ENCODE results near the gene VCAN. TPM values are rescaled to one million over a fixed set of nuclear protein-coding genes. Genes with fewer than 3 reads are reported as not detected.

VCAN gene
- polyA plus RNA-seq, 1 donor from 2014 or later = 1,185 TPM

DNA sequence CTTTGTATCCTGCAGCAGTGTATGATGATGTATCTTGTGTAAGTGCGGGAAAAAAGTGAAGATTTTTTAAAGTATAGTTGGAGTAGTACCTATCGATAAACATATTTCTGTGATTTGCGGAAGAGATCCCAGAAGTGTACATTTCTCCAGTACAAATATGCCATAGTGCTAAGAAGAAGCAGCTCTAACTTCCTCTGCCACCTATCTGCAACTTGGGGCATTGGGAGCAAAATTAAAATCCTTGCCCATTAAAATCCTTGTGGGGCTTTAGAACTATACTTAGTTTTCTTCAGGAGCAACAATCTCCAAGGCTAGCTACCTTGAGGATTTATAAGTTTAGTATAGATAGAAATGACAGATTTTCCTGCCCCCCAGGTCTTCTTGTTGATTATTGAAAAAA, 123.7 kb downstream of the VCAN start:
- no peaks in the 10 kb centered on the region for H3K9me2 ChIP-seq (ENCODE audit: insufficient read depth, low read length)
- no peaks in the 10 kb centered on the region for H3K79me2 ChIP-seq (replicated peaks; ENCODE audit: insufficient read depth, low read length)
- no peak overlapping the region for H2AFZ ChIP-seq (ENCODE audit: low read depth, low read length)
- no peak overlapping the region for H3K4me3 ChIP-seq (ENCODE audit: low read length)
- no peak overlapping the region for H3K4me2 ChIP-seq (ENCODE audit: low read length)
- H3F3A ChIP-seq (ENCODE audit: insufficient read depth, low read length, poor library complexity, severe bottlenecking) = no peaks in the 10 kb centered on the region
- no peaks in the 10 kb centered on the region for H3K27me3 ChIP-seq (ENCODE audit: insufficient read depth, low read depth, low read length)
- H3K9me3 ChIP-seq (ENCODE audit: low read length) = no peaks in the 10 kb centered on the region
- H3K36me3 ChIP-seq (ENCODE audit: insufficient read depth, low read length) = no peaks in the 10 kb centered on the region
- H3K9ac ChIP-seq (ENCODE audit: low read length) = no peak overlapping the region
- no peak overlapping the region for H3K27ac ChIP-seq (ENCODE audit: low read length)
- TF ChIP-seq TAF1 (IDR thresholded peaks at IDR 0.05; ENCODE audit: low read depth) (no peak), RAD21 (conservative IDR thresholded peaks at IDR 0.05) (no peak), SMC3 (conservative IDR thresholded peaks at IDR 0.05; ENCODE audit: poor library complexity) (no peak), EP300 (conservative IDR thresholded peaks at IDR 0.05; ENCODE audit: poor library complexity, severe bottlenecking) (no peak), CTCF (IDR thresholded peaks at IDR 0.05; ENCODE audit: poor library complexity, severe bottlenecking) (no peak), EZH2 (IDR thresholded peaks at IDR 0.05; ENCODE audit: borderline replicate concordance, insufficient read depth, low read length, poor library complexity, severe bottlenecking) (no peak), MXI1 (conservative IDR thresholded peaks at IDR 0.05; ENCODE audit: poor library complexity, severe bottlenecking) (no peak)
- TF ChIP-seq, protein P1, sequence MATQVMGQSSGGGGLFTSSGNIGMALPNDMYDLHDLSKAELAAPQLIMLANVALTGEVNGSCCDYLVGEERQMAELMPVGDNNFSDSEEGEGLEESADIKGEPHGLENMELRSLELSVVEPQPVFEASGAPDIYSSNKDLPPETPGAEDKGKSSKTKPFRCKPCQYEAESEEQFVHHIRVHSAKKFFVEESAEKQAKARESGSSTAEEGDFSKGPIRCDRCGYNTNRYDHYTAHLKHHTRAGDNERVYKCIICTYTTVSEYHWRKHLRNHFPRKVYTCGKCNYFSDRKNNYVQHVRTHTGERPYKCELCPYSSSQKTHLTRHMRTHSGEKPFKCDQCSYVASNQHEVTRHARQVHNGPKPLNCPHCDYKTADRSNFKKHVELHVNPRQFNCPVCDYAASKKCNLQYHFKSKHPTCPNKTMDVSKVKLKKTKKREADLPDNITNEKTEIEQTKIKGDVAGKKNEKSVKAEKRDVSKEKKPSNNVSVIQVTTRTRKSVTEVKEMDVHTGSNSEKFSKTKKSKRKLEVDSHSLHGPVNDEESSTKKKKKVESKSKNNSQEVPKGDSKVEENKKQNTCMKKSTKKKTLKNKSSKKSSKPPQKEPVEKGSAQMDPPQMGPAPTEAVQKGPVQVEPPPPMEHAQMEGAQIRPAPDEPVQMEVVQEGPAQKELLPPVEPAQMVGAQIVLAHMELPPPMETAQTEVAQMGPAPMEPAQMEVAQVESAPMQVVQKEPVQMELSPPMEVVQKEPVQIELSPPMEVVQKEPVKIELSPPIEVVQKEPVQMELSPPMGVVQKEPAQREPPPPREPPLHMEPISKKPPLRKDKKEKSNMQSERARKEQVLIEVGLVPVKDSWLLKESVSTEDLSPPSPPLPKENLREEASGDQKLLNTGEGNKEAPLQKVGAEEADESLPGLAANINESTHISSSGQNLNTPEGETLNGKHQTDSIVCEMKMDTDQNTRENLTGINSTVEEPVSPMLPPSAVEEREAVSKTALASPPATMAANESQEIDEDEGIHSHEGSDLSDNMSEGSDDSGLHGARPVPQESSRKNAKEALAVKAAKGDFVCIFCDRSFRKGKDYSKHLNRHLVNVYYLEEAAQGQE (IDR thresholded peaks at IDR 0.05; ENCODE audit: borderline replicate concordance) = no peak
- H4K20me1 ChIP-seq (ENCODE audit: insufficient read depth) = no peaks in the 10 kb centered on the region

GRCh38 chr5:83608122-83608521, 136.6 kb downstream of the VCAN start:
- H3K79me2 ChIP-seq (replicated peaks; ENCODE audit: insufficient read depth, low read length) = no peaks in the 10 kb centered on the region
- TF ChIP-seq CTCF (IDR thresholded peaks at IDR 0.05; ENCODE audit: poor library complexity, severe bottlenecking) = peak; percentile 74
- TF ChIP-seq EP300 (conservative IDR thresholded peaks at IDR 0.05; ENCODE audit: poor library complexity, severe bottlenecking) = no peak
- peak; percentile 72 for TF ChIP-seq RAD21 (conservative IDR thresholded peaks at IDR 0.05)
- TF ChIP-seq SMC3 (conservative IDR thresholded peaks at IDR 0.05; ENCODE audit: poor library complexity) = peak; percentile 75

More at GRCh38 chr5:83608122-83608521, 136.6 kb downstream of the VCAN start:
- Histone ChIP-seq H3K9me2 (ENCODE audit: insufficient read depth, low read length) (no peaks in the 10 kb centered on the region), H3K27ac (ENCODE audit: low read length) (no peak overlapping the region), H2AFZ (ENCODE audit: low read depth, low read length) (no peak overlapping the region), H3K27me3 (ENCODE audit: insufficient read depth, low read depth, low read length) (no peaks in the 10 kb centered on the region), H3F3A (ENCODE audit: insufficient read depth, low read length, poor library complexity, severe bottlenecking) (no peaks in the 10 kb centered on the region), H3K9ac (ENCODE audit: low read length) (no peak overlapping the region), H4K20me1 (ENCODE audit: insufficient read depth) (no peaks in the 10 kb centered on the region), H3K4me2 (ENCODE audit: low read length) (no peak overlapping the region), H3K9me3 (ENCODE audit: low read length) (no peaks in the 10 kb centered on the region), H3K4me3 (ENCODE audit: low read length) (no peak overlapping the region), H3K36me3 (ENCODE audit: insufficient read depth, low read length) (no peaks in the 10 kb centered on the region)

Data from neural cell (in vitro differentiated cells).